Prostate gland (tissue), 2 donors: ENCODE measurements around the gene LRRC41. TPM values are rescaled to one million over a fixed set of nuclear protein-coding genes. Genes with fewer than 3 reads are reported as not detected.

Experiments
- DNase-seq: peaks from one replicate; pipeline ENCODE4 v3.0.0-alpha.2; 2019; ENCODE audit warnings: low spot score
- H3K27ac ChIP-seq, 2 donors: fragments of 200-600 bp; sonication (generic); 2 replicates each; pipeline ENCODE4 v1.5.1; 2017 to 2019
- H3K27me3 ChIP-seq: fragments of 200-600 bp; sonication (generic); replicated peaks from 2 replicates; pipeline ENCODE4 v1.5.1; 2019; ENCODE audit not compliant: insufficient read depth
- H3K36me3 ChIP-seq, 2 donors: fragments of 200-600 bp; sonication (generic); 1 replicate in 1 of 2; 2 replicates in 1 of 2; pipeline versions ENCODE4 v1.5.1 to v1.8.1; 2017 to 2019
- H3K4me1 ChIP-seq: fragments of 200-600 bp; sonication (generic); replicated peaks from 2 replicates; pipeline ENCODE4 v1.5.1; 2019
- H3K4me3 ChIP-seq, 2 donors: fragments of 200-600 bp; sonication (generic); 2 replicates each; pipeline ENCODE4 v1.5.1; 2017 to 2019
- H3K9me3 ChIP-seq: fragments of 200-600 bp; sonication (generic); 2 replicates; pipeline ENCODE4 v1.5.1; 2017
- POLR2A ChIP-seq: fragments of 450-650 bp; IDR thresholded peaks from one replicate; pipeline ENCODE4 v1.6.1; 2016; ENCODE audit warnings: antibody characterized with exemption, mild to moderate bottlenecking
- POLR2AphosphoS5 ChIP-seq: sonication (generic); formaldehyde crosslinking; IDR thresholded peaks from one replicate; pipeline ENCODE4 v1.6.1; 2017; ENCODE audit warnings: antibody characterized with exemption
- WGBS: methylation state at CpG from one replicate; pipeline ENCODE4 v1.1.5; 2018; 5-methylcytosine and 5-hydroxymethylcytosine counted together
- intact Hi-C: fragments of 100-400 bp; cut with DNase I; formaldehyde crosslinking; loops from one replicate; pipeline ENCODE4 v1.14.2; 2022
- total RNA-seq, 2 donors: library from RNA; depleted of rRNA; stranded (reverse); fragments of >200 nt; gene quantifications; one replicate each; pipeline ENCODE4 v1.1.0, GENCODE V29; 2016
- TF ChIP-seq, protein P1 (sequence below), 4 experiments: fragments of 200-600 bp in 2 of 4; fragments of 450-650 bp in 2 of 4; sonication (generic) in 2 of 4; IDR thresholded peaks; 1 replicate in 3 of 4; 2 replicates in 1 of 4; pipeline ENCODE4 v1.5.1; 2016 to 2019; ENCODE audit warnings: antibody characterized with exemption in 4 of 4, mild to moderate bottlenecking in 2 of 4, moderate library complexity in 2 of 4

LRRC41 gene
- total RNA-seq, 2 donors from 2014 or later = 97.2 to 143 TPM

- intact Hi-C loops = no loop called here
- peaks cover 12% of the 10 kb centered on the region for H3K4me1 ChIP-seq
Observed at GRCh38 chr1:46300673-46301405, 2.6 kb downstream of the LRRC41 start.

GRCh38 chr1:46298387-46298786, 5.0 kb downstream of the LRRC41 start:
- Histone ChIP-seq H3K4me1 (peaks cover 6% of the 10 kb centered on the region), H3K9me3 (no peaks in the 10 kb centered on the region), H3K4me3 (no peak overlapping the region), H3K36me3 (peaks cover 3 to 9% of the 10 kb centered on the region in 2 donors), H3K27ac (no peak overlapping the region), H3K27me3 (no peaks in the 10 kb centered on the region)
- TF ChIP-seq, protein P1, sequence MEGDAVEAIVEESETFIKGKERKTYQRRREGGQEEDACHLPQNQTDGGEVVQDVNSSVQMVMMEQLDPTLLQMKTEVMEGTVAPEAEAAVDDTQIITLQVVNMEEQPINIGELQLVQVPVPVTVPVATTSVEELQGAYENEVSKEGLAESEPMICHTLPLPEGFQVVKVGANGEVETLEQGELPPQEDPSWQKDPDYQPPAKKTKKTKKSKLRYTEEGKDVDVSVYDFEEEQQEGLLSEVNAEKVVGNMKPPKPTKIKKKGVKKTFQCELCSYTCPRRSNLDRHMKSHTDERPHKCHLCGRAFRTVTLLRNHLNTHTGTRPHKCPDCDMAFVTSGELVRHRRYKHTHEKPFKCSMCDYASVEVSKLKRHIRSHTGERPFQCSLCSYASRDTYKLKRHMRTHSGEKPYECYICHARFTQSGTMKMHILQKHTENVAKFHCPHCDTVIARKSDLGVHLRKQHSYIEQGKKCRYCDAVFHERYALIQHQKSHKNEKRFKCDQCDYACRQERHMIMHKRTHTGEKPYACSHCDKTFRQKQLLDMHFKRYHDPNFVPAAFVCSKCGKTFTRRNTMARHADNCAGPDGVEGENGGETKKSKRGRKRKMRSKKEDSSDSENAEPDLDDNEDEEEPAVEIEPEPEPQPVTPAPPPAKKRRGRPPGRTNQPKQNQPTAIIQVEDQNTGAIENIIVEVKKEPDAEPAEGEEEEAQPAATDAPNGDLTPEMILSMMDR (IDR thresholded peaks at IDR 0.05) = no peak
- no peak for TF ChIP-seq POLR2A
- TF ChIP-seq POLR2AphosphoS5 = no peak
- DNase-seq = no peak
- intact Hi-C loops = no loop called here

More at GRCh38 chr1:46300673-46301405, 2.6 kb downstream of the LRRC41 start:
- peak; percentile 8 for DNase-seq
- H3K4me3 ChIP-seq = peak overlapping the region; percentile 83 to 92
- no peaks in the 10 kb centered on the region for H3K9me3 ChIP-seq
- TF ChIP-seq POLR2A (no peak), POLR2AphosphoS5 (no peak)
- TF ChIP-seq, protein P1 (IDR thresholded peaks at IDR 0.05) = no peak
- H3K27ac ChIP-seq = peak overlapping the region; percentile 96 to 98
- no peaks in the 10 kb centered on the region for H3K27me3 ChIP-seq
- H3K36me3 ChIP-seq = peaks cover 3 to 6% of the 10 kb centered on the region in 2 donors
- 30% methylated on average over 6 of the region's 6 CpGs for WGBS

GRCh38 chr1:46295306-46295705, 8.1 kb downstream of the LRRC41 start:
- WGBS = 94% methylated on average over 2 of the region's 2 CpGs
- Histone ChIP-seq H3K9me3 (no peaks in the 10 kb centered on the region), H3K4me1 (no peaks in the 10 kb centered on the region), H3K4me3 (no peak overlapping the region), H3K27me3 (no peaks in the 10 kb centered on the region), H3K27ac (no peak overlapping the region), H3K36me3 (peaks cover 3 to 9% of the 10 kb centered on the region in 2 donors)
- intact Hi-C loops = no loop called here
- no peak for DNase-seq
- TF ChIP-seq, protein P1 (IDR thresholded peaks at IDR 0.05) = no peak
- TF ChIP-seq POLR2A (no peak), POLR2AphosphoS5 (no peak)

GRCh38 chr1:46289976-46290375, 13.4 kb downstream of the LRRC41 start:
- DNase-seq = no peak
- Histone ChIP-seq H3K9me3 (no peaks in the 10 kb centered on the region), H3K27me3 (no peaks in the 10 kb centered on the region), H3K4me1 (no peaks in the 10 kb centered on the region), H3K36me3 (peaks cover 6 to 9% of the 10 kb centered on the region in 2 donors), H3K4me3 (no peak overlapping the region), H3K27ac (no peak overlapping the region)
- 95% methylated on average over 4 of the region's 4 CpGs for WGBS
- intact Hi-C loops = no loop called here
- TF ChIP-seq POLR2A (no peak), POLR2AphosphoS5 (no peak)
- TF ChIP-seq, protein P1 (IDR thresholded peaks at IDR 0.05) = no peak

GRCh38 chr1:46289134-46289494, 14.3 kb downstream of the LRRC41 start:
- no peak for DNase-seq
- TF ChIP-seq POLR2AphosphoS5 (no peak), POLR2A (no peak)
- TF ChIP-seq, protein P1 (IDR thresholded peaks at IDR 0.05) = no peak
- intact Hi-C loops = no loop called here
- WGBS = 96% methylated on average over 5 of the region's 5 CpGs
- Histone ChIP-seq H3K9me3 (no peaks in the 10 kb centered on the region), H3K27ac (no peak overlapping the region), H3K4me1 (no peaks in the 10 kb centered on the region), H3K36me3 (peaks cover 7 to 9% of the 10 kb centered on the region in 2 donors), H3K4me3 (no peak overlapping the region), H3K27me3 (no peaks in the 10 kb centered on the region)
